HFFc6 (cell line): Measurements from ENCODE around the gene SLC2A14. TPM values are rescaled to one million over a fixed set of nuclear protein-coding genes. Genes with fewer than 3 reads are reported as not detected.
"Not testable (repeated sequence)": the region's sequence is repeated elsewhere in the genome, so short reads cannot be mapped to it uniquely, and the experiment has no call there.

ENCODE experiments used
- DNase-seq: peaks from one replicate; pipeline ENCODE4 v3.0.0-alpha.2; 2018
- H3K27ac Mint-ChIP-seq: 2 replicates; pipeline ENCODE4 v1.8.0; 2020; ENCODE audit warnings: mild to moderate bottlenecking, mixed read lengths
- H3K27me3 Mint-ChIP-seq: 2 replicates; pipeline ENCODE4 v1.8.0; 2021; ENCODE audit warnings: mild to moderate bottlenecking, moderate library complexity, mixed read lengths; ENCODE audit not compliant: insufficient read depth
- H3K36me3 Mint-ChIP-seq: 2 replicates; pipeline ENCODE4 v1.8.0; 2021; ENCODE audit warnings: low read depth, mixed read lengths
- H3K4me1 Mint-ChIP-seq: 2 replicates; pipeline ENCODE4 v1.8.0; 2020; ENCODE audit warnings: low read depth, mixed read lengths
- H3K4me3 Mint-ChIP-seq: 2 replicates; pipeline ENCODE4 v1.8.0; 2020; ENCODE audit warnings: mild to moderate bottlenecking, moderate library complexity, mixed read lengths
- H3K9me3 Mint-ChIP-seq: 2 replicates; pipeline ENCODE4 v1.8.0; 2020; ENCODE audit warnings: mild to moderate bottlenecking, mixed read lengths
- total RNA-seq, 6 experiments: library from RNA; stranded (reverse); fragmentation: NEBNext Ultra II Directional; extraction: Animal tissue kit (Norgen Biotek cat#: 25700); gene quantifications; 2 replicates in 1 of 6; 3 replicates in 5 of 6; pipeline ENCODE4 v1.2.3, GENCODE V29; 2021
- TF ChIP-seq, protein P1 (sequence below): fragments of 200-600 bp; sonication (generic); IDR thresholded peaks from 2 replicates; pipeline ENCODE4 v1.5.0; 2021; ENCODE audit warnings: antibody characterized with exemption, mild to moderate bottlenecking

Gene SLC2A14
- total RNA-seq, 6 experiments from 2014 or later, result 0.07 TPM; not detected in 5

DNA sequence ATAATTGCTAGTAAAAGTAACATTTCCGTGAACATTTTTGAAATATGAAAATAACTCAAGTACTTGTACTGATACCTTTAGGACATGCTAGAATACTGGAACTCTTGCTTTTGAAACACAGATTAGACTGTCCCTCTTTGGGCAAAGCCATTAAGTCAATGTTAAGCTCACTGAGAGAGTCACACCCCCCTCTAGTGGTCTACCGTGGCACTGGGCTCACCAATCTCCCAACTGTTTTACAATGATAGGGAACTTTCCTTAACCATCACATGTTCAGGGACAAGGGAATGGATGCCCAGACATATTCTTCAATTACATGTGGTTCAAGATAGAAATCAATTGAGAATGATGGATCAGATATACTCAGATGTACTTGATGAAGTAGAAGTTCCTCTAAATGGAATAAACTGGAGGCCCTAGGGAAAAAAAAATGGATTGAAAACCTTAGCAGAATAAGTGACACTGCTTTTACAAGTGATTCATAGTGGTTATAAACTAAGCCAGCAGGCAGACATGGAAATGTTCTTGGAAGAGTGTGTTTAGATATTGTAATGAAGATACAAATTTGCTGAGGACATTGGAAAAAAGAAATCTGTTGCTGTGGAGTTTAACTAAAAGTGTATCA lies 65.7 kb downstream of the SLC2A14 start:
- Mint-ChIP-seq H3K27me3 (peaks cover 5% of the 10 kb centered on the region), H3K36me3 (no peaks in the 10 kb centered on the region), H3K4me1 (peaks cover 11% of the 10 kb centered on the region), H3K27ac (no peak overlapping the region), H3K4me3 (no peak overlapping the region), H3K9me3 (no peaks in the 10 kb centered on the region)
- DNase-seq, result peak; percentile 54
- TF ChIP-seq, protein P1, sequence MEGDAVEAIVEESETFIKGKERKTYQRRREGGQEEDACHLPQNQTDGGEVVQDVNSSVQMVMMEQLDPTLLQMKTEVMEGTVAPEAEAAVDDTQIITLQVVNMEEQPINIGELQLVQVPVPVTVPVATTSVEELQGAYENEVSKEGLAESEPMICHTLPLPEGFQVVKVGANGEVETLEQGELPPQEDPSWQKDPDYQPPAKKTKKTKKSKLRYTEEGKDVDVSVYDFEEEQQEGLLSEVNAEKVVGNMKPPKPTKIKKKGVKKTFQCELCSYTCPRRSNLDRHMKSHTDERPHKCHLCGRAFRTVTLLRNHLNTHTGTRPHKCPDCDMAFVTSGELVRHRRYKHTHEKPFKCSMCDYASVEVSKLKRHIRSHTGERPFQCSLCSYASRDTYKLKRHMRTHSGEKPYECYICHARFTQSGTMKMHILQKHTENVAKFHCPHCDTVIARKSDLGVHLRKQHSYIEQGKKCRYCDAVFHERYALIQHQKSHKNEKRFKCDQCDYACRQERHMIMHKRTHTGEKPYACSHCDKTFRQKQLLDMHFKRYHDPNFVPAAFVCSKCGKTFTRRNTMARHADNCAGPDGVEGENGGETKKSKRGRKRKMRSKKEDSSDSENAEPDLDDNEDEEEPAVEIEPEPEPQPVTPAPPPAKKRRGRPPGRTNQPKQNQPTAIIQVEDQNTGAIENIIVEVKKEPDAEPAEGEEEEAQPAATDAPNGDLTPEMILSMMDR, result peak; percentile 93

DNA sequence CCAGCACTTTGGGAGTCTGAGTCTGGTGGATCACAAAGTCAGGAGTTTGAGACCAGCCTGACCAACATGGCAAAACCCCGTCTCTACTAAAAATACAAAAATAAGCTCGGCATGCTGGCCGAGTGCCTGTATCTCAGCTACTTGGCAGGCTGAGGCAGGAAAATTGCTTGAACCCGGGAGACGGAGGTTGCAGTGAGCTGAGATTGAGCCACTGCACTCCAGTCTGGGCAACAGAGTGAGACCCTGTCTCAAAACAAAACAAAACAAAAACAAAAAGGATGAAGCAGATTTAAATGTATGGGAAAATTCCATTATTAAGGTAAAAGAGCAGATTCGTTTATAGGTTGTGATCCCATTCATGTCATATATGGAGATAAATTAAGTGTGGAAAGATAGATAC lies 66.4 kb downstream of the SLC2A14 start:
- H3K27ac Mint-ChIP-seq, H3K9me3 Mint-ChIP-seq, H3K4me3 Mint-ChIP-seq, DNase-seq, H3K27me3 Mint-ChIP-seq, H3K36me3 Mint-ChIP-seq: not testable (repeated sequence)
- H3K4me1 Mint-ChIP-seq, result peaks cover 11% of the 10 kb centered on the region

DNA sequence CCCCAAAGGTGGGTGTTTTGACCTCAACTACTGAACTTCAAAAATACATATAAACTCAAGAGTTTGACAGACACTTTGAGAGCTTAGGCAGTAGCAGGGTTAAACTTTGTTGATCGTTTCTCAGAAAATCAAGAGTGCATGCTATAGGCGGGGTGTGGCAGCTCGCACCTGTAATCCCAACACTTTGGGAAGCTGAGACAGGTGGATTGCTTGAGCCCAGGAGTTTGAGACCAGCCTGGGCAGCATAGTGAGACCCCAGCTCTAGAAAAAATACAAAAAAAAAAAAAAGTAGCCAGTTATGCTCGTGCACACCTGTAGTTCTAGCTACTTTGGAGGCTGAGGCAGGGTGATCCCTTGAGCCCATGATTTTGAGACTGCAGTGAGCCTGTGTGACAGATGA lies 71.3 kb downstream of the SLC2A14 start:
- Mint-ChIP-seq H3K4me3 (no peak overlapping the region), H3K4me1 (peaks cover 15% of the 10 kb centered on the region), H3K27ac (no peak overlapping the region), H3K9me3 (no peaks in the 10 kb centered on the region), H3K36me3 (no peaks in the 10 kb centered on the region), H3K27me3 (peaks cover 3% of the 10 kb centered on the region)
- TF ChIP-seq, protein P1, result no peak
- DNase-seq, result no peak

DNA sequence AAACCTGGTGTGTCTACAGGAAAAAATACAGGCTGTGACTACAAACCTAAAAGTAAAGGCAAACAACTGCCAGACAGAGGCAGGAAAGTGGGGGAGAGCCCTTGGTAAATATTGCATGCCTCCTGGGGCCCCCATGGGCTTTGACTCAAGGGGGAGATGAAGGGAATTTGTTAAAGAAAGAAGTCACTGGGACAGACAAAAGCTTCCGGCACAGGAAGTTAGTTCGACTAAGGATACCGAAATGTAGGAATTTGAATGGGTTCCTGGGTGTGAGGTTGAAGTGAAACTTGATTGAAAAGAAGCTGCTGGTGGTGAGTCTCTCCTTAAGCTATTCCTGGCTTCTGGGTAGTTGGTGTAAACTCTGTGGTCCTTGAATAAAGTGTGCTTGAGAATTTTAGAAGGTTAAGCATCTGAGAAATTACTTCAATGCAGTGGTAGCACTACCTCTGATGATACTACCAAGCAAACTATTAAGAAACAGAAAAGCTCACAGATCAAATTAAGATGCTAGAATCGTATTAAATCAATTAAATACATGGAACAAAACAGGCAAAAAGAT lies 73.9 kb downstream of the SLC2A14 start:
- not testable (repeated sequence) for H3K36me3 Mint-ChIP-seq, DNase-seq, H3K9me3 Mint-ChIP-seq, H3K4me1 Mint-ChIP-seq, H3K27ac Mint-ChIP-seq, H3K27me3 Mint-ChIP-seq
- H3K4me3 Mint-ChIP-seq, result peak overlapping the region; percentile 47

DNA sequence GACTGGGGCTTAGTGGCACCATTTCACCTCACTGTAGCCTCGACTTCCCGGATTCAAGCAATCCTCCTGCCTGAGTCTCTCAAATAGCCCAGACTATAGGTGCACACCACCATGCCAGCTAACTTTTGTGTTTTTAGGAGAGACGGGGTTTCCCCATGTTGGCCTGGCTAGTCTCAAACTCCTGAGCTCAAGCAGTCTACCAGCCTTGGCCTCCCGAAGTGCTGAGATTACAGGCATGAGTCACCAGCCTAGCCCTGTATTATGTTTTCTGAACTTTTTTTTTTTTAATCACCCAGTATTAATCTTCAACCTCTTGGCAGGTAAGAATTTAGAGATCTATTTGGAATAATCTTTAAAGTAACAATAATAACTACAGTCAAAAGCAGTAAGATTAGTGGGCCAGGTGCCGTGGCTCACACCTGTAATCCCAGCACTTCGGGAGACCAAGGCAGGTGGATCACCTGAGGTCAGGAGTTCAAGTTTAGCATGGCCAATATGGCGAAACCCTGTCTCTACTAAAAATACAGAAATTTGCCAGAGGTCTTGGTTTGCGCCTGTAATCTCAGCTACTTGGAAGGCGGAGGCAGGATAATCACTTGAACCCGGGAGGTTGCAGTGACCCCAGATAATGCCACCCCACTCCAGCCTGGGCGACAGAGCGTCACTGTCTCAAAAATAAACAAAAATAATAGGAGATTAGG lies 74.9 kb downstream of the SLC2A14 start:
- Mint-ChIP-seq H3K9me3 (no peaks in the 10 kb centered on the region), H3K4me1 (peaks cover 4% of the 10 kb centered on the region; the same call in 1 of the 2 replicates), H3K27me3 (peaks cover 4% of the 10 kb centered on the region; the same call in 1 of the 2 replicates), H3K4me3 (no peak overlapping the region; the same call in 1 of the 2 replicates), H3K36me3 (no peaks in the 10 kb centered on the region), H3K27ac (no peak overlapping the region)
- DNase-seq, result no peak
- TF ChIP-seq, protein P1, result no peak

DNA sequence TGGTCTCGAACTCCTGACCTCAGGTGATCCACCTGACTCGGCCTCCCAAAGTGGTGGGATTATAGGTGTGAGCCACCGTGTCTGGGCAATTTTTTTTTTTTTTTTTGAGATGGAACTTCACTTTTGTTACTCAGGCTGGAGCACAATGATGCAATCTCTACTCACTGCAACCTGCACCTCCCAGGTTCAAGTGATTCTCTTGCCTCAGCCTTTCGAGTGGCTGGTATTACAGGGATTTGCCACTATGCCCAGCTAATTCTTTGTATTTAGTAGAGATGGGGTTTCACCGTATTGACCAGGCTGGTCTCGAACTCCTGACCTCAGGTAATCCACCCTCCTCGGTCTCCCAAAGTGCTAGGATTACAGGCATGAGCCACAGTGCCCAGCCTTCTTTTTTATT lies 75.4 kb downstream of the SLC2A14 start:
- H3K36me3 Mint-ChIP-seq, H3K9me3 Mint-ChIP-seq, H3K4me1 Mint-ChIP-seq, DNase-seq, H3K27ac Mint-ChIP-seq, H3K27me3 Mint-ChIP-seq, H3K4me3 Mint-ChIP-seq: not testable (repeated sequence)

DNA sequence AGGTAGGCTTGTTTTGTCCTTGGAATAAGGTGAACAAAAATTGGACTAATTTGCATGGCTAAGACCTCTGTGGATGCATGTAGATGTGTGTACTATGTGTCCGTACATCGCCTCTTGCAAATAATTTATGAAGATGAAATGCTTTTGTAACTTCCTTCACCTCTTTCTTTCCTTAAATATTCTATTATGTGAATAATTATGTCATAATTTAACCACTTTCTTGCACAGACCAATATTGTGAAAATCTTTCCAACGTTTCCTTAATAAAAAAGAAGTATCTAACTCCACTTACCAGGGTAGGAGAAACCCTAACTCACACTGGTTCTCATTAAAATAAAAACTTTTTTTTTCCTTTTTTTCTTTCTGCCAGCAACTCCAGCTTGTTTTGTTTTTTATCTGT lies 79.5 kb downstream of the SLC2A14 start:
- no peaks in the 10 kb centered on the region for H3K9me3 Mint-ChIP-seq
- H3K4me3 Mint-ChIP-seq, result no peak overlapping the region
- no peaks in the 10 kb centered on the region for H3K36me3 Mint-ChIP-seq
- no peak overlapping the region for H3K27ac Mint-ChIP-seq
- H3K4me1 Mint-ChIP-seq, result peaks cover 4% of the 10 kb centered on the region; the same call in 1 of the 2 replicates
- TF ChIP-seq, protein P1, result no peak
- no peak for DNase-seq
- peaks cover 25% of the 10 kb centered on the region for H3K27me3 Mint-ChIP-seq

DNA sequence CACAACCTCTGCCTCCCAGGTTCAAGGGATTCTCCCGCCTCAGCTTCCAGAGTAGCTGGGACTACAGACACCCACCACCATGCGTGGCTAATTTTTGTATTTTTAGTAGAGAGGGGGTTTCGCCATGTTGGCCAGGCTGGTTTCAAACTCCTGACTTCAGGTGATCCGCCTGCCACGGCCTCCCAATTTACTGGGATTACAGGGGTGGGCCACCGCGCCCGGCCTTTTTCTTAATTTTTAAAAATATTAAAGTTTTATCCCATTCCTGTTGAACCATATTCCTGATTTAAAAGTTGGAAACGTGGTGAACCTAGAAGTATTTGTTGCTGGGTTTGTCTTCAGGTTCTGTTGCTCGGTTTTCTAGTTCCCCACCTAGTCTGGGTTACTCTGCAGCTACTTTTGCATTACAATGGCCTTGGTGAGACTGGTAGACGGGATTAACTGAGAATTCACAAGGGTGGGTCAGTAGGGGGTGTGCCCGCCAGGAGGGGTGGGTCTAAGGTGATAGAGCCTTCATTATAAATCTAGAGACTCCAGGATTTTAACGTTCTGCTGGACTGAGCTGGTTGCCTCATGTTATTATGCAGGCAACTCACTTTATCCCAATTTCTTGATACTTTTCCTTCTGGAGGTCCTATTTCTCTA lies 83.7 kb downstream of the SLC2A14 start, which contains the start of gene NANOG:
Gene NANOG, plus strand, starts transcription at position 519 of the 645 bp plus-strand sequence. CDS start 213 bp downstream, outside the sequence.
- H3K36me3 Mint-ChIP-seq, H3K9me3 Mint-ChIP-seq, DNase-seq, H3K4me1 Mint-ChIP-seq, H3K27ac Mint-ChIP-seq, H3K4me3 Mint-ChIP-seq: not testable (repeated sequence)
- peaks cover 44% of the 10 kb centered on the region for H3K27me3 Mint-ChIP-seq
